ENCODE results near the gene RBBP7. TPM values are rescaled to one million over a fixed set of nuclear protein-coding genes. Genes with fewer than 3 reads are reported as not detected.
"Not testable (repeated sequence)": the region's sequence is repeated elsewhere in the genome, so short reads cannot be mapped to it uniquely, and the experiment has no call there.

Gene RBBP7
- polyA plus RNA-seq, 5 donors = 166 to 283 (median 266) TPM

GRCh38 chrX:16869393-16870094 lies 618 bp downstream of the RBBP7 start:
- peak; percentile 42 for DNase-seq

- DNase-seq = no peak
Measured at GRCh38 chrX:16868920-16869319, 1.2 kb downstream of the RBBP7 start.

GRCh38 chrX:16867947-16868346 lies 2.2 kb downstream of the RBBP7 start:
- no peak for DNase-seq

GRCh38 chrX:16862829-16863228 lies 7.3 kb downstream of the RBBP7 start:
- DNase-seq = no peak

GRCh38 chrX:16856744-16857143 lies 13.4 kb downstream of the RBBP7 start:
- DNase-seq = no peak

GRCh38 chrX:16856076-16856404 lies 14.1 kb downstream of the RBBP7 start:
- not testable (repeated sequence) for DNase-seq

GRCh38 chrX:16855363-16856075 lies 14.6 kb downstream of the RBBP7 start:
- DNase-seq = no peak

- DNase-seq = no peak
Measured at GRCh38 chrX:16853537-16853936, 16.6 kb downstream of the RBBP7 start.

GRCh38 chrX:16852617-16853179 lies 17.5 kb downstream of the RBBP7 start:
- no peak for DNase-seq

- DNase-seq = no peak
Measured at GRCh38 chrX:16851827-16852226, 18.3 kb downstream of the RBBP7 start.

GRCh38 chrX:16851421-16851820 lies 18.7 kb downstream of the RBBP7 start:
- DNase-seq = no peak

GRCh38 chrX:16848541-16848940 lies 21.6 kb downstream of the RBBP7 start:
- peak in 1 of 2 donors; percentile 24 for DNase-seq

GRCh38 chrX:16845686-16846085 lies 24.5 kb downstream of the RBBP7 start:
- no peak for DNase-seq

GRCh38 chrX:16843208-16843909 lies 26.8 kb downstream of the RBBP7 start:
- DNase-seq = no peak

GRCh38 chrX:16842684-16843083 lies 27.5 kb downstream of the RBBP7 start:
- DNase-seq = no peak

GRCh38 chrX:16839852-16840460 lies 30.2 kb downstream of the RBBP7 start:
- DNase-seq = no peak

- DNase-seq = no peak
Measured at GRCh38 chrX:16839219-16839851, 30.8 kb downstream of the RBBP7 start.

- no peak for DNase-seq
Measured at GRCh38 chrX:16838202-16839066, 31.7 kb downstream of the RBBP7 start.

- peak in 1 of 2 donors; percentile 14 for DNase-seq
Measured at GRCh38 chrX:16836371-16836770, 33.8 kb downstream of the RBBP7 start.

- no peak for DNase-seq
Measured at GRCh38 chrX:16834806-16835205, 35.4 kb downstream of the RBBP7 start.

- no peak for DNase-seq
Measured at GRCh38 chrX:16832301-16832700, 37.9 kb downstream of the RBBP7 start.
